ENCODE measurements around the gene CUL4A.
"Not testable (repeated sequence)": the region's sequence is repeated elsewhere in the genome, so short reads cannot be mapped to it uniquely, and the experiment has no call there.

Gene CUL4A

DNA sequence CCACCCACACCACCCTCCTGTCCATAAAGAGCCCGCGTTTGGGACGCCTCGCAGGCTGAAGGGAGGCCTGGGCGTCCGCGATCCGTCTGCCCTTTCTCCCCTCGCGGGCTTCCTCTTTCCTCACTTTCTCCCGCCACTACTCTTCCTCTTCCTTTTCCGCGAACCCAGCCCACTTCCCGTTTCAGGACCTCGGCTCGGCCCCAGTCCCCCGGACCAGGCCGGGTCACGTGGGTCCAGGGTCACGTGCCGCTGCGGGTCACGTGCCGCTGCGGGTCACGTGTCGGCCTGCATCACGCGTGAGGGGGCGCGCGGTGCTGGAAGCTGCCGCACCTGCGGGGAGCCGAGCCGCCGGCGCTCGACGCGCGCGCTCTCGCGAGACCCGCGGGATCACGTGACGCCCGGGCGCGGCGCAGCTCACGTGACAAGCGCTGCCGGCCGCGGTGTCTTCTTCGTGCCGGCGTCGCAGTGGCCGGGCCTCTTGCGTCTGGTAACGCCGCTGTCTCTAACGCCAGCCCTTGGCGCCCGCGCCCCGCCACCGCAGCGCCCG, 87.5 kb downstream of the CUL4A start, which contains the start of gene LAMP1:
TSS of gene LAMP1 (plus strand) at position 417 of the 547 bp plus-strand sequence. CDS start 196 bp downstream, outside the sequence.
- peak; percentile 25 to 31 for DNase-seq

DNA sequence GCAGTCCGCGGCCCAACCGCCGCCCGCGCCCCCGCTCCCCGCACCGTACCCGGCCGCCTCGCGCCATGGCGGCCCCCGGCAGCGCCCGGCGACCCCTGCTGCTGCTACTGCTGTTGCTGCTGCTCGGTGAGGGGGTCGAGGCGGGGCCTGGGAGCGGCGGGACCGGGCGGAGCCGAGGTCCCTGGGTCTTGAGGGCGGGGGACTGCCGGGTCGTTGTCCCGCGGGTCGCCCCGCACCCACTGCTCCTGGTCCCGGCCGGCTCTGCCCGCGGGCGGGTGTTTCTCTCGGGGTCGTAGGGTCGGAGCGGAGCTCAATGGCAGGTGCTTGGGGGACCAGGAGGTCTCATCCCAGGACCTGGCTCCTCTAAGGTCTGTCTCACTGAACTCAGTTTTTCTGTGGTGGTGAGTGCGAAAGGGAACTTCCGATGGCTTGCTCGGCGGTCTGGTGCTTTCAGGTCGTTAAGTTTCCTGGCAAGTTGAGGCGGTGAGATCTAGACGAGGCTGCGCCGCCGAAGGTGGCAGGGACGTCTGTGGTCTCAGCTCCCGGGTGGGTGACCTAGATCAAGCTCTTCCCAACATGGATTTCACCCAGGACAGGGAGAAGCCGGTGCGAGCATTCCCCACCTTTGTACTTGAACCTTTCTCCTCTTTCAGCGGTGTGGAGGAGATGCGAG, 88.1 kb downstream of the CUL4A start:
- no peak for DNase-seq

DNA sequence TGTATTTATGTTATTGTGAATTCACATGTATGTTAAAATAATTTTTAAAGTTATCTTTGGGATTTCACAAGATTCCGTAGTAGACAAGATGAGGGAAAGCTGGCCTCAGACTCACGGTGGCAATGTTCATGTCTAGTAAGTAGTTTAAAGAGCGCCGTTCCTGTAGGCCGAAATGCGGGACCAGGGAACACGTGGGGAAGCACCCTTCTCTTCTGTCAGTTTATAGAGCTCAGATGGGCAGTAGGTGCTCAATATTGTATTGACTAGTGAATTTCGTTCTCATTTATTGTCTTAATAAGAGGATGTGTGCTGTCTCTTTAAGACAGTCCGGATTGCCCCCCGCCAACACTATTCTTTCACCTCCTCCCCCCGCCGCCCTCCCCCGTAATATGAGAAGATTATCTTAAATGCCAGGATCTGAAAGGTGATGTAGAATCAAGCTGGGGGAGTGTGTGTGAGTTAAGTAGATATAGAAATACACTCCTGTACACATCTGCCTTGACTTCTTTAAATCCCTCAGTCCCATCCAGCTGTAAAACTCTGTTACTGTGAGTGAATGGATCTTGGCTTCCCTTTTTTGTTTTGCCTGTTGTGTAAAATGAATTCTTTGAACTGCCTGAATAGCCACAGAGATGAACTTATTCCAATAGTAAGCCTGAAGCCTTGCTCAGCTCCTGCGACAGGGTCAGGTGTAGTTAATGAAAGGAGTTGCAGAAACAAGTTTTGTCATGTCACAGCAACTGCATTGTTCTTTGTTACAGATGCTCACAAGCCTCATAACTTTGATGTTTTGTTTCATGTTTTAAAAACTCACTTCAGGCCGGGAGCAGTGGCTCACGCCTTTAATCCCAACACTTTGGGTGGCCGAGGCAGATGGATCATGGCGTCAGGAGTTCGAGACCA, 88.9 kb downstream of the CUL4A start:
- no peak for DNase-seq

DNA sequence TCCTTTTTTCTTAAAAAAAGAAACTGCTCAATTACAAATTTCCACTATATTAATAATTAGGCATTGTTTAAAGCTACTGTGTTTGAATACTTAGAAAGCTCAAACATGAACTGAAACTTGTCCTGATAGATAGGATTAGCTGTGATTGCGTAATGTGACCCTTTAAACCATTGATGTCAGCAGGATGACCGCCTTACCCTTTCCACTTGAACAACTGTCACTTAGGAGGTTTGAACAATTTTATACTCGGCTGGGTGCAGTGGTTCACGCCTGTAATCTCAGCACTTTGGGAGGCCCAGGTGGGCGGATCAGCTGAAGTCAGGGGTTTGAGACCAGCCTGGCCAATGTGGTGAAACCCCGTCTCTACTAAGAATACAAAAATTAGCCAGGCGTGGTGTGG, 90.5 kb downstream of the CUL4A start:
- no peak for DNase-seq

DNA sequence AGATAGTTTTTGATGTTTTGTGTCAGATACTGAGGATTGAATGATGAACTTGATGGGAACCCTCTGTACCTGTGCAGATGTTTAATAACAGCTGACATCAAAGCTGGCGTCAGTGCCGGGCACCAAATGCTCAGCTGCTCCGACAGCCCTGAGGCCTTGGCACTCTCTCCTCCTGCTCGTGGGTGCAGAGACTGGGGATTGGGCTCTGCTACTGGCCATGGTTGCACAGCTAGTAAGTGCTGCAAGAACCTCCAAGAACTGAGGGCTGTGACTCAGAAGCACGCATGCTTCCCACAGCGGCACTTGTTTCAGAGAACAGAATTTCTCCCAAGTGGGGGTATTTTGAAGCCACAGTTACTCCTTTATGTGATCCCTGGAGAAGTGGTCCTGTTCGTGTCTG, 93.6 kb downstream of the CUL4A start:
- no peak for DNase-seq

DNA sequence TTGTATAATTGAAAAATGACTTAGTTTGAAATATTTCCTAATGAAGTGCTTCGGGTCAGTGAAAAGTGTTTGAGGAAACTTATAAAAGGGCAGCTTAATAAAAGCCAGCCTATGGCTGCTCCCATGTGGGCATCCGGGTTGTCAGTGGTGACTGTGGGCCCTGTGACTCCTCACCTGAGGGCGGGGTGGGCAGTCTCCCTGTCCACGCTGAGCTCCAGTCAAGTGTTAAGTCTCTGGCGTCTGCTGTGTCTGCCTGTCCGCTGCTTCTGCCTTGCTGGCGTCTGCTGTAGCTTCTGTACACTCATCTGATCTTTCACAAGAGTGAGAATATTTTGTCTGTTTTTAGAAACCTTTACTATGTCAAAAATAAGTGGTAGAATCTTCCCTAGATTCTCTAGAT, 94.7 kb downstream of the CUL4A start:
- no peak for DNase-seq

DNA sequence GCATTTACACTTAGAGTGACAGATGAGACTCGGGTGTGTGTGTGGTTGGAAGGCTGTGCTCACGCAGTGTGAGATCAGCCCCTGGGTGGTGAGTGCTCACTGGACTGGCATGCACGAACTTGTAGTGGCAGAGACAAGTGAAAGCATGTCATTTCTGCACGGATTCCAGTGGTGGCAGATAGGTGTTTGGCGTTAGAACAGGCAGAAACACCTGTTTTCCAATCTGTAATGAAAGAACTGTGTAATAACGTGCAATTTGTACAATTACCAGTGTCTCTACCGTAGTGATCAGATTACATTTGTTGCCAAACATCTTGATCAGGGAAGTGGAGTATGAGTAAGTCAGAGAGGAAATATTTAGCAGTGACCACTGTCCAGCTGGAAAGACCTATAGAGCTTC, 95.8 kb downstream of the CUL4A start:
- no peak for DNase-seq

DNA sequence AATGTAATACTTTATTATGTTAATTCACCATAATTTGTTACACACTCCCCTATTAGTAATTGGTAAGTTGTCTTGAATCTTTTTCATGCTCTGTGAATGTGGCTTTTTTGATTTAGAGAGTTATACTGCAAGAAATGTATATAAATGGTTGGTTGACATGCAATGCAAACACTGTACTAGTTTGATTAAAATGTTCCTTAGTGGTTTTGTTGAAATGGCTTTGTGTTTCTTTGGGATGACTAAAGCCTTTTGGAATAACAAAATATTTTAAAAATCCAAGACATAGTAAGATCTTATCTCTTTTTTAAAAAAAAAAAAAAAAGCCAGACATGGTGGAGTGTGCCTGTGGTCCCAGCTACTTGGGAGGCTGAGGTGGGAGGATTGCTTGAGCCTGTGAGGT, 98.1 kb downstream of the CUL4A start:
- no peak for DNase-seq

DNA sequence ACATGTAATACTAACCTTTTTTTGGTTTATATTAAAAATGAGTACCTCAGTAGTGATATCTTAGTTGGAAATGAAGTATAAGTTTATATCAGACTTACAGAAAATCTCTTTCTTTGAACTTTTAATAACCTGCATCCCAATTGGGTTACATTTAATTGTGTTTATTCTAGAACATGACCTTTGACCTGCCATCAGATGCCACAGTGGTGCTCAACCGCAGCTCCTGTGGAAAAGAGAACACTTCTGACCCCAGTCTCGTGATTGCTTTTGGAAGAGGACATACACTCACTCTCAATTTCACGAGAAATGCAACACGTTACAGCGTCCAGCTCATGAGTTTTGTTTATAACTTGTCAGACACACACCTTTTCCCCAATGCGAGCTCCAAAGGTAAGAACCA, 100.1 kb downstream of the CUL4A start:
- no peak for DNase-seq

DNA sequence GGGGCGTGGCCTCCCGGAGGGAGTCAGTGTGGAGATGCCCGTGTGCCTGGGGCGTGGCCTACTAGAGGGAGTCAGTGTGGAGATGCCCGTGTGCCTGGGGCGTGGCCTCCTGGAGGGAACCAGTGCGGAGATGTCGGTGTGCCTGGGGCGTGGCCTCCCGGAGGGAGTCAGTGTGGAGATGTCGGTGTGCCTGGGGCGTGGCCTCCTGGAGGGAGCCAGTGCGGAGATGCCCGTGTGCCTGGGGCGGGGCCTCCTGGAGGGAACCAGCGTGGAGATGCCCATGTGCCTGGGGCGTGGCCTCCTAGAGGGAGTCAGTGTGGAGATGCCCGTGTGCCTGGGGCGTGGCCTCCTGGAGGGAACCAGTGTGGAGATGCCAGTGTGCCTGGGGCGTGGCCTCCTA, 104.7 kb downstream of the CUL4A start:
- not testable (repeated sequence) for DNase-seq

DNA sequence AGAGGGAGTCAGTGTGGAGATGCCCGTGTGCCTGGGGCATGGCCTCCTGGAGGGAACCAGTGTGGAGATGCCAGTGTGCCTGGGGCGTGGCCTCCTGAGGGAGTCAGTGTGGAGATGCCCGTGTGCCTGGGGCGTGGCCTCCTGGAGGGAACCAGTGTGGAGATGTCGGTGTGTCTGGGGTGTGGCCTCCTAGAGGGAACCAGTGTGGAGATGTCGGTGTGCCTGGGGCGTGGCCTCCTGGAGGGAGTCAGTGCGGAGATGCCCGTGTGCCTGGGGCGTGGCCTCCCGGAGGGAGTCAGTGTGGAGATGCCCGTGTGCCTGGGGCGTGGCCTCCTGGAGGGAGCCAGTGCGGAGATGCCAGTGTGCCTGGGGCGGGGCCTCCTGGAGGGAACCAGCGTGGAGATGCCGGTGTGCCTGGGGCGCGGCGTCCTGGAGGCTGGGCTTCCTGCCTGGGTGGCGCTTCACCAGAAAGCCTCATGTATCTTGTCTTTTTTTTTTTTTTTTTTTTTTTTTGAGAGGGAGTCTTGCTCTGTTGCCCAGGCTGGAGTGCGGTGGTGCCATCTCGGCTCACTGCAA, 105.6 kb downstream of the CUL4A start:
- not testable (repeated sequence) for DNase-seq

DNA sequence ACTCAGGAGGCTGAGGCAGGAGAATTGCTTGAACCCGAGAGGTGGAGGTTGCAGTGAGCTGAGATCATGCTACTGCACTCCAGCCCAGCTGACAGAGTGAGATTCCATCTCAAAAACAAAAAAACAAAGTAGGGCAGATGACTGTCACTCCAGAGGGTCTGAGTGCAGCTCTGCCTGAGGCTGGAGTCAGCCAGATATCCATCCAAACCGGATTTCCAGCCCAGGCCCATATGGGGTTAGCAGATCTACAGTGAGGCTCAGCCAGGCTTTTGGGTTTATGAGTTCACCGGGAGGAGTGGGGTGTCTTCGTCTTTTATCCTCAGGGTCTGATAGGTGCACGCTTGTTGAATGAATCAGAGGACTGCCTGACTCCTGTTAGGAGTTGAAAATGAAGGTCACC, 106.6 kb downstream of the CUL4A start:
- no peak for DNase-seq
